ENCODE results near the gene CRYBG3.
"Not testable (repeated sequence)": the region's sequence is repeated elsewhere in the genome, so short reads cannot be mapped to it uniquely, and the experiment has no call there.

CRYBG3 gene

GRCh38 chr3:97821774-97822358 is at the start of gene CRYBG3:
Gene CRYBG3 (plus strand): TSS chr3:97822011. CDS start chr3:97822207, 196 bp downstream.
- peak; percentile 81 for DNase-seq (ENCODE audit: low spot score)

GRCh38 chr3:97772926-97773325 is 48.9 kb upstream of the CRYBG3 start:
- no peak for DNase-seq (ENCODE audit: low spot score)

GRCh38 chr3:97778152-97778551 is 43.7 kb upstream of the CRYBG3 start:
- DNase-seq (ENCODE audit: low spot score), result no peak

GRCh38 chr3:97793420-97794019 is 28.3 kb upstream of the CRYBG3 start:
- peak; percentile 82 for DNase-seq (ENCODE audit: low spot score)

GRCh38 chr3:97795951-97796350 is 25.9 kb upstream of the CRYBG3 start:
- no peak for DNase-seq (ENCODE audit: low spot score)

GRCh38 chr3:97804471-97804870 is 17.3 kb upstream of the CRYBG3 start:
- DNase-seq (ENCODE audit: low spot score), result no peak

GRCh38 chr3:97810779-97811390 is 10.9 kb upstream of the CRYBG3 start:
- DNase-seq (ENCODE audit: low spot score), result no peak

- no peak for DNase-seq (ENCODE audit: low spot score)
Observed at GRCh38 chr3:97815149-97815917, 6.5 kb upstream of the CRYBG3 start.

GRCh38 chr3:97816811-97817210 is 5.0 kb upstream of the CRYBG3 start:
- DNase-seq (ENCODE audit: low spot score), result peak; percentile 42

- peak; percentile 45 for DNase-seq (ENCODE audit: low spot score)
Observed at GRCh38 chr3:97817965-97818364, 3.8 kb upstream of the CRYBG3 start.

- DNase-seq (ENCODE audit: low spot score), result no peak
Observed at GRCh38 chr3:97820780-97821179, 1.0 kb upstream of the CRYBG3 start.

GRCh38 chr3:97821287-97821773 is 481 bp upstream of the CRYBG3 start:
- no peak for DNase-seq (ENCODE audit: low spot score)

- DNase-seq (ENCODE audit: low spot score), result peak; percentile 67
Observed at GRCh38 chr3:97822359-97822775, 556 bp downstream of the CRYBG3 start.

GRCh38 chr3:97823046-97824004 is 1.5 kb downstream of the CRYBG3 start:
- peak; percentile 69 for DNase-seq (ENCODE audit: low spot score)

GRCh38 chr3:97825101-97825500 is 3.3 kb downstream of the CRYBG3 start:
- peak; percentile 42 for DNase-seq (ENCODE audit: low spot score)

GRCh38 chr3:97827741-97828471 is 6.1 kb downstream of the CRYBG3 start:
- DNase-seq (ENCODE audit: low spot score), result peak; percentile 96

GRCh38 chr3:97829198-97829597 is 7.4 kb downstream of the CRYBG3 start:
- no peak for DNase-seq (ENCODE audit: low spot score)

GRCh38 chr3:97830638-97831037 is 8.8 kb downstream of the CRYBG3 start:
- peak; percentile 16 for DNase-seq (ENCODE audit: low spot score)

- DNase-seq (ENCODE audit: low spot score), result no peak
Observed at GRCh38 chr3:97831140-97831539, 9.3 kb downstream of the CRYBG3 start.

- not testable (repeated sequence) for DNase-seq (ENCODE audit: low spot score)
Observed at GRCh38 chr3:97833184-97833583, 11.4 kb downstream of the CRYBG3 start.

GRCh38 chr3:97835761-97836160 is 13.9 kb downstream of the CRYBG3 start:
- no peak for DNase-seq (ENCODE audit: low spot score)

Data from pons (tissue), 1 donor.